Left lung (tissue), 10 donors: ENCODE results near the gene PAQR3. TPM values are rescaled to one million over a fixed set of nuclear protein-coding genes. Genes with fewer than 3 reads are reported as not detected.
"Not testable (repeated sequence)": the region's sequence is repeated elsewhere in the genome, so short reads cannot be mapped to it uniquely, and the experiment has no call there.

Experiments
- ATAC-seq: fragments of 200-7000 bp; cut with Tn5 transposase; one replicate; pipeline ENCODE4 v1.9.1; 2020; ENCODE audit warnings: moderate library complexity
- DNase-seq, 4 donors: peaks; one replicate each; pipeline ENCODE4 v3.0.0-alpha.2; 2013 to 2020
- H3K27ac ChIP-seq, 2 donors: fragments of 200-600 bp; sonication (generic) in 1 of 2; one replicate each; pipeline versions ENCODE4 v1.5.0 to v1.8.0; 2020 to 2021
- H3K27me3 ChIP-seq, 2 donors: fragments of 200-600 bp; sonication (generic) in 1 of 2; one replicate each; pipeline versions ENCODE4 v1.5.0 to v1.8.0; 2020 to 2021
- H3K36me3 ChIP-seq, 2 donors: fragments of 200-600 bp; sonication (generic) in 1 of 2; one replicate each; pipeline versions ENCODE4 v1.5.0 to v1.8.0; 2020 to 2021
- H3K4me1 ChIP-seq, 2 donors: fragments of 200-600 bp; one replicate each; pipeline ENCODE4 v1.8.0; 2021
- H3K4me3 ChIP-seq, 2 donors: fragments of 200-600 bp; sonication (generic) in 1 of 2; one replicate each; pipeline versions ENCODE4 v1.5.0 to v1.8.0; 2020 to 2021; ENCODE audit warnings: mild to moderate bottlenecking in 1 of 2
- H3K9me3 ChIP-seq, 2 donors: fragments of 200-600 bp; sonication (generic) in 1 of 2; one replicate each; pipeline versions ENCODE4 v1.5.0 to v1.8.0; 2020 to 2021
- intact Hi-C, 2 donors: fragments of 100-400 bp; cut with DNase I; formaldehyde crosslinking; loops; one replicate each; pipeline versions ENCODE4 v1.11.2 to v1.14.2; 2022
- polyA plus RNA-seq, 6 donors: library from polyadenylated mRNA; unstranded; fragments of 120-200 nt; gene quantifications; one replicate each; pipeline ENCODE4 v1.2.1, GENCODE V29; 2013; ENCODE audit not compliant: insufficient read length in 6 of 6
- total RNA-seq, 2 donors: library from RNA; stranded (reverse); fragmentation: NEBNext Ultra II Directional; extraction: Animal tissue kit (Norgen Biotek cat#: 25700); gene quantifications; one replicate each; pipeline ENCODE4 v1.2.1, GENCODE V29; 2021
- TF ChIP-seq, protein P1 (sequence below), 2 donors: fragments of 200-600 bp; sonication (generic) in 1 of 2; IDR thresholded peaks; one replicate each; pipeline versions ENCODE4 v1.5.0 to v1.8.0; 2021; ENCODE audit warnings: antibody characterized with exemption in 2 of 2
- donor health status: DM: no; HTN: yes; CAD: no.
- donor health status: DM: no; HTN: no; CAD: no.

The PAQR3 gene
- total and polyA plus RNA-seq, 8 donors = 12.5 to 19.9 (median 16.3) TPM

DNA sequence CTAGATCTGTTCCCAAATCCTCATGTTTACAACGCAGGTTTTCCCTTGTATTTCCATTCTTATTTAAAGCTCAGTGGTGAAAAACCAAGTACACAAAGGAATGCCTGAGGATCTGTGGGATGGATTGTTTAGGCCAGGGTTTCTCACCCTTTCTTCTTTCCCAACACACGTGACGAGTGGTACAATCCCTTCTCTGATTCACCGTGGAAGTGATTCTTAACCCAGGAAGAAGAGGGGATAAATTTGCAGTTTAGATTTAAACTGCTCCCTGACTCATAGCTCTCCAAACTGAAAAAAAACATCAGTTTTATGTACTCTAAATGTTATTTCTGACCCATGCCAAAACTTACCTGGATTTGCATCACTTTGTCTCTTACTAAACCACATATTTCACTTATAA lies 17.0 kb downstream of the PAQR3 start:
- Histone ChIP-seq H3K36me3 (no peaks in the 10 kb centered on the region), H3K4me3 (no peak overlapping the region), H3K9me3 (no peaks in the 10 kb centered on the region), H3K4me1 (no peaks in the 10 kb centered on the region), H3K27ac (no peak overlapping the region), H3K27me3 (no peaks in the 10 kb centered on the region)
- intact Hi-C loops = no loop called here
- no peak for ATAC-seq
- no peak for DNase-seq
- TF ChIP-seq, protein P1, sequence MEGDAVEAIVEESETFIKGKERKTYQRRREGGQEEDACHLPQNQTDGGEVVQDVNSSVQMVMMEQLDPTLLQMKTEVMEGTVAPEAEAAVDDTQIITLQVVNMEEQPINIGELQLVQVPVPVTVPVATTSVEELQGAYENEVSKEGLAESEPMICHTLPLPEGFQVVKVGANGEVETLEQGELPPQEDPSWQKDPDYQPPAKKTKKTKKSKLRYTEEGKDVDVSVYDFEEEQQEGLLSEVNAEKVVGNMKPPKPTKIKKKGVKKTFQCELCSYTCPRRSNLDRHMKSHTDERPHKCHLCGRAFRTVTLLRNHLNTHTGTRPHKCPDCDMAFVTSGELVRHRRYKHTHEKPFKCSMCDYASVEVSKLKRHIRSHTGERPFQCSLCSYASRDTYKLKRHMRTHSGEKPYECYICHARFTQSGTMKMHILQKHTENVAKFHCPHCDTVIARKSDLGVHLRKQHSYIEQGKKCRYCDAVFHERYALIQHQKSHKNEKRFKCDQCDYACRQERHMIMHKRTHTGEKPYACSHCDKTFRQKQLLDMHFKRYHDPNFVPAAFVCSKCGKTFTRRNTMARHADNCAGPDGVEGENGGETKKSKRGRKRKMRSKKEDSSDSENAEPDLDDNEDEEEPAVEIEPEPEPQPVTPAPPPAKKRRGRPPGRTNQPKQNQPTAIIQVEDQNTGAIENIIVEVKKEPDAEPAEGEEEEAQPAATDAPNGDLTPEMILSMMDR (IDR thresholded peaks at IDR 0.05) = no peak

DNA sequence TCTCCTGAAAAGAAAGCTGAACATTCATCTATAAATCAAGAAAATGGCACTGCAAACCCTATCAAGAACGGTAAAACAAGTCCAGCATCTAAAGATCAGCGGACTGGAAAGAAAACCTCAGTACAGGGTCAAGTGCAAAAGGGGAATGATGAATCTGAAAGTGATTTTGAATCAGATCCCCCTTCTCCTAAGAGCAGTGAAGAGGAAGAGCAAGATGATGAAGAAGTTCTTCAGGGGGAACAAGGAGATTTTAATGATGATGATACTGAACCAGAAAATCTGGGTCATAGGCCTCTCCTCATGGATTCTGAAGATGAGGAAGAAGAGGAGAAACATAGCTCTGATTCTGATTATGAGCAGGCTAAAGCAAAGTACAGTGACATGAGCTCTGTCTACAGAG lies 28.6 kb downstream of the PAQR3 start:
- H3K27ac ChIP-seq = no peak overlapping the region
- DNase-seq (no peak), ATAC-seq (no peak)
- intact Hi-C loops = no loop called here
- peaks cover 0 to 18% of the 10 kb centered on the region in 2 donors for H3K36me3 ChIP-seq
- H3K9me3 ChIP-seq = no peaks in the 10 kb centered on the region
- no peaks in the 10 kb centered on the region for H3K4me1 ChIP-seq
- H3K27me3 ChIP-seq = no peaks in the 10 kb centered on the region
- TF ChIP-seq, protein P1 (IDR thresholded peaks at IDR 0.05) = no peak
- H3K4me3 ChIP-seq = no peak overlapping the region

DNA sequence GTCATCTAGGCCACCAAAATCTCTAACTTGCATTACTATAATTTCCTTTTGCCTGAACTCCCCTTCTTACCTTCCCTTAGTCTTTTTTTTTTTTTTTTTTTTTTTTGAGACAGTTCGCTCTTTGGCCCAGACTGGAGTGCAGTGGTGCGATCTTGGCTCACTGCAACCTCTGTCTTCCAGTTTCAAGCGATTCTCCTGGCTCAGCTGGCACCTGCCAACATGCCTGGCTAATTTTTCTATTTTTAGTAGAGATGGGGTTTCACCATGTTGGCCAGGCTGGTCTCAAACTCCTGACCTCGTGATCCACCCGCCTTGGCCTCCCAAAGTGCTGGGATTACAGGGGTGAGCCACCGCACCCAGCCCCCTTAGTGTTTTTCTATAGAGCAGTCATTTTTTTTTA lies 30.3 kb downstream of the PAQR3 start:
- not testable (repeated sequence) for ATAC-seq

DNA sequence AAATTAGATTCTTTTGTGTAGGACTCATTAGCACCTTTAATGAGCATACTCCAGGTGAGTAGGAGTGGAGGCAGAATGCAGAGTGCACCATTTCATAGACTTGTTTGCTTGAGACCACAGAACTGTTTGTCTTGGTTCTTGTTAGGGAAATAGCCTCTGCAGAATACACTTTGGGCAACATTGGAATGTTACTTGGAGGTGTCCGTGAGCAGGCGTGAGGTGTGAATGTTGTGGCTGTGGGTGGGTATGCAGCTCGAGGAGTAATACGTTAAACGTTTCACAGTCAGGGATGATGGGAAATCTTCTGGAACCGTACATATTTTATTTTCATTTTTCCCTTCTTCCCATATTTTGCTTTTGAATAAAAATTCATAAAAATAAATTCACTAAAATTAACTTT lies 31.6 kb downstream of the PAQR3 start:
- peaks cover 0 to 18% of the 10 kb centered on the region in 2 donors for H3K36me3 ChIP-seq
- TF ChIP-seq, protein P1 (IDR thresholded peaks at IDR 0.05) = no peak
- H3K27ac ChIP-seq = no peak overlapping the region
- no peaks in the 10 kb centered on the region for H3K4me1 ChIP-seq
- H3K27me3 ChIP-seq = no peaks in the 10 kb centered on the region
- intact Hi-C loops = no loop called here
- no peak for DNase-seq
- H3K9me3 ChIP-seq = no peaks in the 10 kb centered on the region
- no peak overlapping the region for H3K4me3 ChIP-seq
- peak; percentile 50 for ATAC-seq

More for the DNA sequence above, 30.3 kb downstream of the PAQR3 start:
- intact Hi-C loops, H3K27me3 ChIP-seq, H3K4me3 ChIP-seq, DNase-seq, H3K4me1 ChIP-seq, H3K9me3 ChIP-seq, H3K27ac ChIP-seq: not testable (repeated sequence)
- peaks cover 0 to 18% of the 10 kb centered on the region in 2 donors for H3K36me3 ChIP-seq

DNA sequence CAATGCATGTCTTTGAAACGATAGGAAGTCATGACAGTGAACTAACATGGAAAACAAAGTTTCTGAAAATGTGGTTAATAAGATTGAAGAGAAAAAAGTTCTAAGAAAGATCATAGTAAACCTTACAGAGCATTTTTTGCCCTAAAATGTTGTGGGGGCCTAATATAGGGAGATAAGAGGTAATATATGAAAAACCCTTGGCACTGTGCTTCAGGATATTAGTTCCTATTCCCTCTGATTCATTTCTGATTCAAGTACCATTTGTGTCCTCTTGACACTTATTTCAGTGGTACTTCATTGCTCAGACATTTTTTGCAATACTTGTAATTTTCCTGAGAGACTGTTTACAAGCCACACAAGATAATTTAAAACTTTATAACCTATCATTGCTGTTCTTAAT lies 35.1 kb downstream of the PAQR3 start:
- H3K9me3 ChIP-seq = no peaks in the 10 kb centered on the region
- H3K27me3 ChIP-seq = no peaks in the 10 kb centered on the region
- H3K4me3 ChIP-seq = no peak overlapping the region
- no peaks in the 10 kb centered on the region for H3K36me3 ChIP-seq
- DNase-seq (no peak), ATAC-seq (peak; percentile 67)
- no peaks in the 10 kb centered on the region for H3K4me1 ChIP-seq
- TF ChIP-seq, protein P1 (IDR thresholded peaks at IDR 0.05) = no peak
- no peak overlapping the region for H3K27ac ChIP-seq
- intact Hi-C loops = no loop called here

DNA sequence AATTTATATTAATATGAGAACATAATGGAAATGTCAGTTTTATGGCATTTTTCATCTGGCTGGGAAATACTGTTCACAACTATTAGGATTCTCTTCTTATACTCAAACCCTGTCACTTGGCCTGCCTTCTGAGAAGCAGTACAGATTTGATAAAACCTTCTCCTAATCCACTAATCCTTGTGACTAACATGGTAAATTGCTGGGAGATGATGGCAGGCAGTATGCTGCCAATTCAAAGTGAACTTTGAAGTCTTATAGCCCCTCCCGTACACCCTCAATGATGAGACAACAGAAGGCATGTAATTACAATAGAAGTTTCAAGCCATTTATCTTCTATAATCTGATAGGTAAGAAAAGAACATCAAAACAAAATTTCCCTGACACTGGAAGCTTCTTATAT lies 36.9 kb downstream of the PAQR3 start:
- Histone ChIP-seq H3K9me3 (no peaks in the 10 kb centered on the region), H3K4me3 (no peak overlapping the region), H3K4me1 (no peaks in the 10 kb centered on the region), H3K36me3 (no peaks in the 10 kb centered on the region), H3K27ac (no peak overlapping the region), H3K27me3 (no peaks in the 10 kb centered on the region)
- intact Hi-C loops = no loop called here
- DNase-seq = no peak
- TF ChIP-seq, protein P1 (IDR thresholded peaks at IDR 0.05) = no peak
- ATAC-seq = no peak
